Measurements from ENCODE around the gene PDE1C.

Gene PDE1C

DNA sequence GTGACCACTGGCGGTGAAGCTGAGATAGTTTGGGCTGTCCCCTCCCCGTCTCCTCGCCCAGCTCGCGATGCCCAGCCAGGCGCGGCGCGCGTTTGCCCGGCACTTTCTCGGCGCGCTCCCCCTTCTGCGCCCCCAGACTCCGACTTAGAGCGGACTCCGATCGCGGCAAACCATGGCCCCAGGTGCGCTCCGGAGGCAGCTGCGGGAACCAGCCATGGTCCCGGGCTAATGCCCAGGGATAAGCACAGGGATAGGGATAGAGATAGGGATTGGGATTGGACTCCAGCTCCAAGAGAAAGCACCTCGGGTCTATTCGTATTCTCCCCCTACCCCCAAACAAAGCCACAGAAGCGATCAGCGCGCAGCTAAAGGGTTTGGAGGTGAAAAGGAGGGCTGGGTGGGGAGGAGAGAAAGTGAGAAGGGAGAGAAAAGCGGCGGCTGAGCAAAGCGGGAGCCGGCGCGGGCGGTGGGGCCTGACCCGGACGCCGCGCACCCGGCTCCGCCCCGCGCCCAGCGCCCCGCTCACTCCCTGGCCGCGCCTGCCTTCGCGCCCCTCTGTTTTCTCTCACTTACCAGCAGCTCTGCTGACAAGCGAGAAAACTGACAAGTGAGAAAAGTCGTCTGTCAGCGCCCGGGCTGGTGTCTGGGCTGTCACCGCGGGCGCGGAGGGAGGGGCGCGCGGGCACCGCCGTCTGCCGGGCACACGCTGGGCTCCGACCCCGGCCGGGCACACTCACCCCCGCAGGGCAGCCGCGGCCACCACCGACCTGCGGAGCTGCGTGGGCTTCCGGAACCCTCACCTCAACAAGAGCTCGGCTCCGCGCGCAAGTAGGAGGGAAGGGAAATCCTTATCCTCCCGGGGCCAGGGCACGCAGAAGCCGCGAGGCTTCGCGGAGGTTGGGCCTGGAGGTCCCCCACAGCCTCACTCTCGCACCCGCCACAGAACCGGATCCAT lies at the start of gene PDE1C:
TSS of gene PDE1C (minus strand) at position 2 of the 955 bp plus-strand sequence.
- no peak for ATAC-seq
- H3K4me3 Mint-ChIP-seq: no peak within 1 kb of the TSS

DNA sequence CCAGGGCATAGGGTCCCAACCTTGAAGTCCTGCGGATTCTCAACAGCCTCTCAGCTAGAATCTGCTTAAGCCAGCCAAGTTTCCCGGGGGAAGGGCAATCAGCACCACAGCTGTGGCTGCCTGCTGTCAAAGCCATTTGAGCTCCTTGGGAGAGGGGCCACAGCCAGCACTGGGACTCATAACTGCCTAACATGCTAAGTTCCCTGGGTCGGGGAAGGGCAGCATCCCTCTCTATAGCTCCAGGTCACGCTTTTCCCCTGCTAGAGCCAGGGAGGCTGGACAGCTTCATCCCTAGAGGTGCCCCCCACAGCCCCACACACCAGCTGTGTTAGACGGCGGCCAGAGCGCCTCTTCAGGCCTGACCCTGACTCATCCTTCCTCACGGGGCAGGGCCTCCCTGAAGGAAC lies 49.6 kb upstream of the PDE1C start:
- DNase-seq (ENCODE audit: low spot score in 2 of 2) (no peak), ATAC-seq (no peak)
- no peaks in the 10 kb centered on the region for H3K4me1 Mint-ChIP-seq
- H3K9me3 Mint-ChIP-seq: peaks cover 19% of the 10 kb centered on the region
- no peak overlapping the region for H3K27ac Mint-ChIP-seq
- H3K36me3 Mint-ChIP-seq: no peaks in the 10 kb centered on the region
- H3K4me3 Mint-ChIP-seq: no peak overlapping the region

More for the DNA sequence above, at the start of gene PDE1C:
- no peaks in the 10 kb centered on the region for H3K4me1 Mint-ChIP-seq
- DNase-seq (ENCODE audit: low spot score in 2 of 2): no peak
- H3K27ac Mint-ChIP-seq: no peak within 1 kb of the TSS
- H3K36me3 Mint-ChIP-seq: no peaks in the 10 kb centered on the region
- H3K9me3 Mint-ChIP-seq: peaks cover 4% of the 10 kb centered on the region

DNA sequence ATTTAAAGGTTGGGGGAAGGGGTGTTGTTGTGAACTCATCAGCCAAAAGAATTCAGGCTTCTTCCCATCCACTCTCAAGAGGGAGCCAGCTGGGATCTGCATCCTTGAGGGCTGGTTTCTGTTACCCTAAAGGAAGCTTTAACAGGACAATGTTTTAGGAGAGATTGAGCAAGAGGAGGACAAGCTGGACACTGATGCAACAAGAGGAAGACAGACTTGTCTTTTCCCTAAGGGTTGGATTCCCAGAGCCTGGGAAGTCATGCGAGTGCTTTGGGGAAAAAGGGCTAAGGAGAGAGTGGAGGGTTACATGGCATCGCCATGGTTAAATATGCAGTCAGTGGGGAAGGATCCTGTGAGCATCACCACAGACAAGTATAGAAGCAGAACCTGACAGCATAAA lies 47.6 kb upstream of the PDE1C start:
- Mint-ChIP-seq H3K4me1 (no peaks in the 10 kb centered on the region), H3K9me3 (peaks cover 12% of the 10 kb centered on the region), H3K4me3 (no peak overlapping the region), H3K36me3 (no peaks in the 10 kb centered on the region), H3K27ac (no peak overlapping the region)
- DNase-seq (ENCODE audit: low spot score in 2 of 2): no peak
- ATAC-seq: no peak

DNA sequence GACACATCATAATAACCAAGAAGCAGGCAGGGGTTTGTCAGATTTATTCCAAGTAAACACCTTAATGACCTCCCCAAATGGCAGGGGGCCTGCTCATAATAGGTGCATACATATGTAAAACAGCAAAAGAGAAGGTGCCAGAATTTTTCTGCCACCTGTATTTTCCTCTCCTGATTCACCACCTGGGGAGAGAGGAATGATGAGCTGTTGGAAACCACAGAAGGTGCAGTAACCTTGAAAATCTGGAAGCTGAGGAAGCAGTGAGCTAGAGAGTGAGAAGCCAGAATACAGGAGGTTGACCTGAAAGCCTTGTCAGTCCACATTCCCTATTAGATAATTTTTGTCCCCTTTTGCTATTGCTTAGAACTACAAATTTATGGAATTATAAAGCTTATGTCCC lies 46.2 kb upstream of the PDE1C start:
- Mint-ChIP-seq H3K4me3 (no peak overlapping the region), H3K9me3 (peaks cover 12% of the 10 kb centered on the region), H3K36me3 (no peaks in the 10 kb centered on the region), H3K4me1 (no peaks in the 10 kb centered on the region), H3K27ac (no peak overlapping the region)
- no peak for DNase-seq (ENCODE audit: low spot score in 2 of 2)
- no peak for ATAC-seq

DNA sequence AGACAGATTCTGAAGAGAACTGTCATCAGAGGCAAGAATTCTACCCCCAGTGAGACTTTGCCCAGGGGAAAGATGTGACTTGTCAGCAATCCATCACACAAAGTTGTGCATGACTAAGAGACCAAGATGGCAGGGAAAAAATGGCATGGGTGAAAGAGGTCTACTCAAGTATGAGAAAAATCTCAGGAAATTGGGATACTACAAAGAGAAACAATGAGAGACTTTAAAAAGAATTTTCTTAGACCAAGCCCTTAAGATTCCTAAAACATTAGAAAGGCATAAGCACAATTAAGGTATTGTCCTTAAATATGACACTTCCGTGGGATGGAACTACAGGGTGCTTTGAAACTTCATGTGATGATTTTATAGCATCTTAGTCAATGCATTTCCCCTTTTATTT lies 45.6 kb upstream of the PDE1C start:
- Mint-ChIP-seq H3K4me3 (no peak overlapping the region), H3K27ac (no peak overlapping the region), H3K9me3 (peaks cover 16% of the 10 kb centered on the region), H3K4me1 (no peaks in the 10 kb centered on the region), H3K36me3 (no peaks in the 10 kb centered on the region)
- DNase-seq (ENCODE audit: low spot score in 2 of 2) (no peak), ATAC-seq (no peak)

DNA sequence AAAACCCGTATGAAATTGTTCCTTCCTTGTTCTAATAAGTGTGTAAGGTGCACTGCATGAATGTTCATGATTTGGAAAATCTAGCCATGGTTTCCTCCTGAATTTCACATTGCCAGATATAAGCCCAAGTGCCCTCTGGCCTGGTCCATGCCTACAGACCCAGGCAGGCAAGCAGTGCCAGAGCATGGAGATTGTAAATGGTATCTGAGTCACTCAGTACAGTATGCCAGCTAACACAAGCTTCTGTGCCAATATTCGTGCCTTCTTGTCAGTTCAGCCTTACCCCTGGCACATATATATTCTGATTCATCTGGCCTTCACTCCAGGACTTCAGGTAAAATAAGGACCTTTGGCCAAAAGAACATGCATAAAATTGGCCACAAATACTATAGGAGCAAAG lies 38.4 kb upstream of the PDE1C start:
- DNase-seq (ENCODE audit: low spot score in 2 of 2) (no peak), ATAC-seq (no peak)
- H3K4me1 Mint-ChIP-seq: no peaks in the 10 kb centered on the region
- H3K4me3 Mint-ChIP-seq: no peak overlapping the region
- peaks cover 28% of the 10 kb centered on the region for H3K9me3 Mint-ChIP-seq
- H3K36me3 Mint-ChIP-seq: no peaks in the 10 kb centered on the region
- H3K27ac Mint-ChIP-seq: no peak overlapping the region

DNA sequence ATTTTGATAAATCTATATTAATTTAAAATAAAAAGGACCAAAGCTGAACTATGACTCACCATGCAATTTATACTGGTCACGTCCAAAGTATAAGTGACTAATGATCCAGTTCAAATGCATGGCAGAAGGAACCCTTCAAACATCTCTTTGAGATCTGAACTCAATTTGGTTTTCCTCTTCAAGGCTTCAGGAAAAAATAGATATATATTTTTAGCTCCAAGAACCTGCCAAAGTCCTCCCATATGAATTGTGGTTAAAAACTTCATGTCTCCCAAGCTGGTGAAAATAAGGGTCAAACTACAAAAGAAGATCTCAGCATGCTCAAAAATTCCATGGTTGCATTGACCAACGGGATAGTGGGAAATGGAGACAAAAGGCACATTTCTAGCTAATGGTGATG lies 34.6 kb upstream of the PDE1C start:
- no peak overlapping the region for H3K27ac Mint-ChIP-seq
- peaks cover 25% of the 10 kb centered on the region for H3K9me3 Mint-ChIP-seq
- DNase-seq (ENCODE audit: low spot score in 2 of 2): no peak
- ATAC-seq: no peak
- H3K4me1 Mint-ChIP-seq: no peaks in the 10 kb centered on the region
- no peaks in the 10 kb centered on the region for H3K36me3 Mint-ChIP-seq
- H3K4me3 Mint-ChIP-seq: no peak overlapping the region

DNA sequence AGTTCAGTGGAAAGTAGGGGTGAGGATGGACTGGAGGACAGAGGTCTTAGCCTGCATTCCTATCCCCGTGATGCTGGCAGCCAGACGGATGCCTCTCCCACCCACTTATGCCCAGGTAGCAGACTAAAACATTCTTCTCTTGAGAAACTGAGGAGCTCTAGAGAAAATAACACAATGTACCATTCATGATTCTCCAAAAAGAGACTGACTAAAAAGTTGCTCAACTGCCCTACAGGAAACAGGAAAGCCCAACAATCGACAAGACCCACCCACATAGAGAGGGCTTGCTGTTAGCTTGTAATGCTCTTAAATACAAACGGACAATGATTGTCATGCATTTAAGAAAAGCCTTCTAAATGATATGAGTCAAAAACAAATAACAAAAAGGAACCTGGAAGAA lies 33.2 kb upstream of the PDE1C start:
- ATAC-seq: no peak
- no peaks in the 10 kb centered on the region for H3K4me1 Mint-ChIP-seq
- H3K4me3 Mint-ChIP-seq: no peak overlapping the region
- H3K27ac Mint-ChIP-seq: no peak overlapping the region
- DNase-seq (ENCODE audit: low spot score in 2 of 2): no peak
- peaks cover 25% of the 10 kb centered on the region for H3K9me3 Mint-ChIP-seq
- H3K36me3 Mint-ChIP-seq: no peaks in the 10 kb centered on the region

DNA sequence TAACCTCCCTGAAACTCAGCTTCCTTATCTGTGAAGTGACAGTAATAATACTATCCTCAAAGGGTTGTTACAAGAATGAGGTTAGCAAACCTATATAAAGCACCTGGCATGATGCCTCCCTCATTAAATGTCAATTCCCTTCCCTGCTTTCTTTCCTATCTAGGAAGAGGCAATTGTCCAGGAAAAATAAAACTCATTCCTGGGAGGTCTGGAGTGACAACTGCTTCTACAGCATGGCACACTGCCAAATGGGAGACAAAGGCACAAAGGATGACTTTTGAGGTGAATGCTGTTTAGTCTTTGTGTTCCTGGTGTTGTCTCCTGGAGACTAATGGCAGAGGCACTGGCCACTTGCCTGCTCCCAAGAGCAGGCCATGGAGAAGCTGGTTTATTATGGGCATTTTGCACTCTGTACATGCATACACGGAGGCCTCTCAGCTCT lies 32.2 kb upstream of the PDE1C start:
- H3K4me1 Mint-ChIP-seq: no peaks in the 10 kb centered on the region
- ATAC-seq: no peak
- H3K4me3 Mint-ChIP-seq: no peak overlapping the region
- no peak overlapping the region for H3K27ac Mint-ChIP-seq
- H3K36me3 Mint-ChIP-seq: no peaks in the 10 kb centered on the region
- no peak for DNase-seq (ENCODE audit: low spot score in 2 of 2)
- peaks cover 25% of the 10 kb centered on the region for H3K9me3 Mint-ChIP-seq

DNA sequence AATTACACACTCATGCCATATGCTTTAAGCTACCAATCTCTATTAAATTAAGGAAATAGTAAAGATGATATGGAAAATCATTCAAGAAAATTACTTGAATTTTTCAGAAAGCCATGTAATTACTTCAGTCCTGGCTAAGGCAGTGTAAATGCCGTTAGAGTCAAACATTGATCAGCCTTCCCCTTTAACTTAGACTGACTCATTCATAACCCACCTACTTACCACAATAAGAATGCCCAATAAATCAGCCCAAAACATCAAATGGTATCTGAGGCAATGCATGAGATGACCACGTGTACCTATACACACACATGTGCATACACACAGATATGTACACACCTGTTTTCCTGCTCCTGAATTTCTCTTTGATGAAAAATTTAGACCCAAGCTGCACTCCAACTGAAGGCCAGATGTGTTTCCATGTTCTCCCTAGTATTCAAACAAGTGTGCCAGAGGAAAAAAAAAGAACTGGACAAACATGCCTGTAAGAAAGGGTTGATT lies 30.2 kb upstream of the PDE1C start:
- H3K4me3 Mint-ChIP-seq: no peak overlapping the region

DNA sequence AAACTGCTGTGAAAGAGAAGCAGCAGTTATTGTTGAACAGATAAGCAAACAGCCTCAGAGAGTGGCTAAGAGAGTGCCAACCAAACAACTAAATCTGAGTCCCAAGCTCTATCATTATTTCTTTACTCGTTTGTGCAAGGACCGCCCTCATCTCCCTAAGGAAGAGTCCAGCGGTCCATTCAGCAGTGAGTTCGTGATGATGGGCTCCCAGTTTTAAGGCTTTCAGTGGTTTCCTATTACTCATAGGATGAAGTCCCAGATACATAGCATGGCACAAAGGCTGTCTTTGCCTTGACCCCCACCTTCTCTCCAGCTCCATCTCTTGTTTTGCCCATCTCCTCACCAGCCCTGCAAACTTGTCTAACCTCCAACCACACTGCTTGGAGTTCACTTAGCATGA lies 24.3 kb upstream of the PDE1C start:
- Mint-ChIP-seq H3K9me3 (peaks cover 8% of the 10 kb centered on the region), H3K36me3 (no peaks in the 10 kb centered on the region), H3K4me1 (no peaks in the 10 kb centered on the region), H3K4me3 (no peak overlapping the region), H3K27ac (no peak overlapping the region)
- no peak for ATAC-seq
- no peak for DNase-seq (ENCODE audit: low spot score in 2 of 2)

More for the DNA sequence above, 30.2 kb upstream of the PDE1C start:
- Mint-ChIP-seq H3K9me3 (peaks cover 17% of the 10 kb centered on the region), H3K27ac (no peak overlapping the region), H3K4me1 (no peaks in the 10 kb centered on the region), H3K36me3 (no peaks in the 10 kb centered on the region)
- ATAC-seq (no peak), DNase-seq (ENCODE audit: low spot score in 2 of 2) (no peak)

DNA sequence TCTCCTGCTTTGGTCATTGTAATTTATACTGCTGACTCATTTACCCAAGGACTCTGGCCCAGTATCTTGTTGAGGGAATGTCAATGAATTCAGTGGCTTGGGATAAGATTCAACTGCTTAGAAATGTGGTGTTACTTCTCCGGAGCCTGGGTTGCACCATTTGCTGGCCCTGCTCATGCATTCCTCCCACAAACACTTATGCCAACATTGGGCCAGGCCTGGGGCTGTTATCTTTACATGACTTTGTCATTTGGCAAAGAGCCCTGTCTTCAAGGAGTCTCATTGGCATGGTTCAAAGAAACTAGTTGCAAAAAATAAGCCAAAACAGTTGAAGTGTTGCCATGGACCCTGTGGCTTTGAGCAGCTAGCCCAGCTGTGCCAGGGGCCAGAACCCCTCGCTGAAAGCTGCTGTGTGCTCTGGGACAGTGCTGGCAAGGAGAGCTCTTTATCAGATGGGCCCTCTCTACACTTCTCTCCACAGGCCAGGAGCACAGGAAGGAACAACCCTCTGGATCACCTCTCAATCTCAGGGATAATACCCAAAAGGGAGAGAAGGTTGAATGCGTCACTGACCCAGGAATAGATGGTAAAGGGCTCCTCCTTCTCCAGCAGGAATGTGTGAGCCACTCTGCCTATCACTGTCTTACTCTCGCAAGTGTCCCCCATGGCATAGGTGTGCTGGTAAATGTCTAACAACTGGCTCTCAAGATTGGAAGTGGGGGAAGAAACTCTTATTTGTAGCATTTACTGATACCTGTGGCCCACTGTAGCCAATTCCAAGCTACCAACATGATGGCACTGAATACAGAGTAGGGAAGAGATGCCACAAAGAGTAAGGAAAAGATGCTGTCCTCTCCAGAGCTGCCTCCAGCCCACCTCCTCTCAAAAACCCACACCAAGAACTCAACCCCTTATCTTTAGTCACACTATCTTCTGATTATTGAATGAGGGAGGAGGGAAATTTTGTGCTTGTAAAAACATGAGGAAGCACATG lies 23.5 kb upstream of the PDE1C start:
- no peak for DNase-seq (ENCODE audit: low spot score in 2 of 2)
- H3K27ac Mint-ChIP-seq: no peak overlapping the region
- peak; percentile 14 for ATAC-seq
- H3K4me3 Mint-ChIP-seq: no peak overlapping the region
- H3K36me3 Mint-ChIP-seq: no peaks in the 10 kb centered on the region
- no peaks in the 10 kb centered on the region for H3K4me1 Mint-ChIP-seq
- peaks cover 7% of the 10 kb centered on the region for H3K9me3 Mint-ChIP-seq

DNA sequence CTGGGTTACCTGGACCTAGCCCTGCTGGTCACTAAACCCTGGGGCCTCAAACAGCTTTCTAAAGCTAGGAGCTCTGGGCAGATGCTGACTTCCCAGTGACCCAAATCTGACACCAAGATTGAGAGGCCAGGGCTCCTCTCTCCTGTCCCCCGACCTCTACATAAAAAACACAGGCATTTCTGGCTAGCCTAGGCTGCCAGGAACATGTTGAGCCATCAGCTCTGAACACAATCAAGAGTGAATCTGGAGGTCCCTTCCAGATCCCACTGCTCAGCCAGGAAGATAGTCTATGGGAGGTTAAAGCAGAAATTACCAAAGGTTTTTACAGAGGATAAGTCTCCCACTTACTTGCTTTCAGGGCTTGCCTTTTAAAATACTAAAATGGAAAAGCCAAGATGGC lies 22.1 kb upstream of the PDE1C start:
- no peak overlapping the region for H3K27ac Mint-ChIP-seq
- DNase-seq (ENCODE audit: low spot score in 2 of 2) (no peak), ATAC-seq (no peak)
- no peaks in the 10 kb centered on the region for H3K4me1 Mint-ChIP-seq
- H3K4me3 Mint-ChIP-seq: no peak overlapping the region
- no peaks in the 10 kb centered on the region for H3K36me3 Mint-ChIP-seq
- peaks cover 7% of the 10 kb centered on the region for H3K9me3 Mint-ChIP-seq

DNA sequence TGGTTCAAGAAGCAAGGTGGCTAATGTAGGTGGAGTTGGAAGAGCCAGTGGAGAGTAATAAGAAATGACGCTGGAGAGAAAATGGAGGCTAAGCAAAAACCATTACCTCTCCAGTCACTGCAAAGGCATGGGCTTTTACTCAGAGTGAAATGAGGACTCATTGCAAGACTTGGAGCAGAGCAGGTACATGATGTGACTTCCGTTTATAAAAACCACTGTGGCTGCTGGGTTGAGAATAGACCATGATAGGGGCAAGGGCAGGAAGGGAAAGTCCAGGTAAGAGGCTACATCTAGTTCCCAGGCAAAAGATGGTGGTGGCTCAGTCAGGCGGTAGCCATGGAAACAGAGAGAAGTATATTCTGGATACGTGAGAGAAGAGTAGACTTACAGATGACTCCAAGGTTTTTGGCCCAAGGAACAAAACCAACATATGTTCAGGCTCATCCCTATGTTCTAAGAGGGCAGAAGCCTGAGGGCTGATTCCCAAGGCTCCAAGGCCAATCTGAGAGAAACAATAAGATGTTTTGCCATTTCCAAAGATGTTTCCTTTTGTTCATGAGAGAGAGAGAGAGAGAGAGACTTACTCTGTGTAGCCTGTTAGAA lies 21.5 kb upstream of the PDE1C start:
- H3K27ac Mint-ChIP-seq: no peak overlapping the region
- DNase-seq (ENCODE audit: low spot score in 2 of 2) (no peak), ATAC-seq (no peak)
- H3K36me3 Mint-ChIP-seq: no peaks in the 10 kb centered on the region
- H3K4me1 Mint-ChIP-seq: no peaks in the 10 kb centered on the region
- H3K4me3 Mint-ChIP-seq: no peak overlapping the region
- peaks cover 7% of the 10 kb centered on the region for H3K9me3 Mint-ChIP-seq

DNA sequence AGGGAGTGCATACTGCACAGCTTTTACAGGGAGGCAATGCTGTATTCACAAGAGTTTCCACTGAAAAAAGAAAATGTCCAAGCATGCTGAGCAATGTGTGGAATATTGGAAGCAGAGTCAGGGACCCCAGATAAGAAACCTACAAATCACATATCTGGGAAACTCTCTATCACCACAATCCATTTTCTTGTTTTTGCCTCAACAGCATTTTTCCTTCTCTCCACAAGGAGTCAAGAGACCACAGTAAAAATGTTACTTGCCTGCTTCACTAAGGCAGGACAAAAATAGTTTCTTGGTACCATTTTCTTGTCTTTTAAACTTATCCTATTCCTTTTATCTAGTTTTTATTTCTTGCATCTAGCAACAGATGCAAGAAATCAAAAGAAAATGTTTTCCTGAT lies 19.5 kb upstream of the PDE1C start:
- ATAC-seq (no peak), DNase-seq (ENCODE audit: low spot score in 2 of 2) (no peak)
- no peak overlapping the region for H3K27ac Mint-ChIP-seq
- H3K36me3 Mint-ChIP-seq: no peaks in the 10 kb centered on the region
- no peak overlapping the region for H3K4me3 Mint-ChIP-seq
- H3K9me3 Mint-ChIP-seq: peaks cover 4% of the 10 kb centered on the region
- no peaks in the 10 kb centered on the region for H3K4me1 Mint-ChIP-seq
